GM12872 (cell line): ENCODE measurements around the gene RMC1.

Experiments
- TF ChIP-seq, protein P1 (sequence below): IDR thresholded peaks from 3 replicates; pipeline ENCODE4 v1.5.1; 2011; ENCODE audit warnings: low read depth, mild to moderate bottlenecking, low read length, moderate library complexity; ENCODE audit not compliant: insufficient read depth

RMC1 gene

DNA sequence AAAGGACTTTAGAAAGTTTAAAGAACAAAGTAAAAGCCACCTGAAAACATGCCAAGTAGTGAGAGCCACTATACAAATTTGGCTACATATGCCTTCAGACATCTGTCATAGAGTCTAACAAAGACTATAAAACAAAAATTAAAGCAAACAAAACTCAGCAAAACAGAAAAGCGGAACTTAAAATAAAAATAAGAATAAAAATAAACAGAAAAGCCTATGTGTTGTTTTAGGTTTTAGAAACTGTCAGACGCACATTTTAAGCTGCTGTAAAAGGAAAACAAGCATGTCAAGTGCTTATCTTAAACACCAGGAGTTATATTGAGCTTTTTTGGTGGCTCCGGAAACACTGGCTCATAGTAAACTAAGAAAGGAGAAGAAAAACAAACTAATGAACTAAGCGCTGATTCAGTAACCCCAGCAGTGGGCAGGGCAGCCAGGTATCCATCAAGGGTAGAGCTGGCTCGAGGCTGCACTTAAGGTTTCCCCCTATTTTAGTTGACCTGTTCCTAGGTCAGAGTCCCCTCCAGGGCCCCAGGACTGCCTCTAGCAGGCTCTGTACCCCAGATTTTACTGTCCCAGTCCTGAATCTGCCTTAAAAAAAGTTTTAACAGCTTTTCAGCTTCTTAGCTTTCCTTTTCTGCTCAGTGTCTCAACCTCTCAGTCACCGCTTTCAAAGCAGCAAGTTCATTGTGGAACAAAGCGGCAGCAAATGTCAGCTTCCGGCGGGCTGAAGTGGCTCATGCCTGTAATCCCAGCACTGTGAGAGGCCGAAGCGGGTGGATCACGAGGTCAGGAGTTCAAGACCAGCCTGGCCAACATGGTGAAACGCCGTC, 15.4 kb upstream of the RMC1 start:
- TF ChIP-seq, protein P1, sequence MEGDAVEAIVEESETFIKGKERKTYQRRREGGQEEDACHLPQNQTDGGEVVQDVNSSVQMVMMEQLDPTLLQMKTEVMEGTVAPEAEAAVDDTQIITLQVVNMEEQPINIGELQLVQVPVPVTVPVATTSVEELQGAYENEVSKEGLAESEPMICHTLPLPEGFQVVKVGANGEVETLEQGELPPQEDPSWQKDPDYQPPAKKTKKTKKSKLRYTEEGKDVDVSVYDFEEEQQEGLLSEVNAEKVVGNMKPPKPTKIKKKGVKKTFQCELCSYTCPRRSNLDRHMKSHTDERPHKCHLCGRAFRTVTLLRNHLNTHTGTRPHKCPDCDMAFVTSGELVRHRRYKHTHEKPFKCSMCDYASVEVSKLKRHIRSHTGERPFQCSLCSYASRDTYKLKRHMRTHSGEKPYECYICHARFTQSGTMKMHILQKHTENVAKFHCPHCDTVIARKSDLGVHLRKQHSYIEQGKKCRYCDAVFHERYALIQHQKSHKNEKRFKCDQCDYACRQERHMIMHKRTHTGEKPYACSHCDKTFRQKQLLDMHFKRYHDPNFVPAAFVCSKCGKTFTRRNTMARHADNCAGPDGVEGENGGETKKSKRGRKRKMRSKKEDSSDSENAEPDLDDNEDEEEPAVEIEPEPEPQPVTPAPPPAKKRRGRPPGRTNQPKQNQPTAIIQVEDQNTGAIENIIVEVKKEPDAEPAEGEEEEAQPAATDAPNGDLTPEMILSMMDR: no peak

DNA sequence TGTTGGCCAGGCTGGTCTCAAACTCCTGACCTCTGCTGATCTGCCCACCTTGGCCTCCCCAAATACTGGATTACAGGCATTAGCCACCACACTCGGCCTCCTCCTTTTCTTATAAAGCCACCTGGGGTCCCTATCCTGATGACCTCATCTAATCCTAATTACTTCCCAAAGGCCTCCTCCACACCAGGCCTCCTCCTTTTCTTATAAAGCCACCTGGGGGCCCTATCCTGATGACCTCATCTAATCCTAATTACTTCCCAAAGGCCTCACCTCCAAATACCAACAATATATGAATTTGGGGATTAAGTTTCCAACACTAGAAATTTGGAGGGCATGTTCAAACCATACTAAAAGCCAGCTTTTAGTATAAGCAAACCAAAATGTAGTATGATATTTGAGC, 9.7 kb upstream of the RMC1 start:
- TF ChIP-seq, protein P1: no peak

GRCh38 chr18:23494992-23495391, 8.3 kb upstream of the RMC1 start:
- TF ChIP-seq, protein P1: no peak

- TF ChIP-seq, protein P1: no peak
These were observed 7.4 kb upstream of the RMC1 start for GRCh38 chr18:23495723-23496440.

DNA sequence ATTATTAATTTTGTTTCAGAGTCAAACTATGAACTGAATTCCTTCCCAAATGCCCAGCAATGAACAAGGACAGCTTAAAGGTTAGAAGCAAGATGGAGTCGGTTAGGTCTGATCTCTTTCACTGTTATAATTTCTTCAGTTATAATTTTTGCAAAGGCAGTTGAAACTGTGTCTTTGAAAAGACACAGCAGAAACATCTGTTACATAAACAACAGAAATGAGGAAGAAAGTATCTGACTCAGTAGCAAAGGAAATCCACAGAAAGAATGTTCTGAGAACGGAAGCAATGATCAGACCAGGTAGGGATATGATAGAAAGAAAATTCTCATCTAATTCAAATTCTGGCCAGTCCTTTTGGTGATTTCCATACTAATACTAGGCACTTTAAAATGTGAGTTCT, 5.2 kb upstream of the RMC1 start:
- TF ChIP-seq, protein P1: no peak

GRCh38 chr18:23498877-23499276, 4.4 kb upstream of the RMC1 start:
- TF ChIP-seq, protein P1: peak; percentile 96

GRCh38 chr18:23499291-23499781, 4.0 kb upstream of the RMC1 start:
- TF ChIP-seq, protein P1: no peak
